CD4-positive, alpha-beta T cell treated with Interleukin-4 for 1 hour (primary cell): Measurements from ENCODE around the gene TNFRSF6B.
"Not testable (repeated sequence)": the region's sequence is repeated elsewhere in the genome, so short reads cannot be mapped to it uniquely, and the experiment has no call there.

Source experiments
- DNase-seq, 2 donors: peaks; one replicate each; pipeline ENCODE4 v3.0.0-alpha.2; 2020 to 2022

The TNFRSF6B gene

GRCh38 chr20:63711085-63711645, 14.7 kb downstream of the TNFRSF6B start:
- DNase-seq = no peak

GRCh38 chr20:63712191-63712590, 15.7 kb downstream of the TNFRSF6B start:
- DNase-seq = no peak

GRCh38 chr20:63714858-63715257, 18.4 kb downstream of the TNFRSF6B start:
- no peak for DNase-seq

- DNase-seq = no peak
These were observed 22.5 kb downstream of the TNFRSF6B start for GRCh38 chr20:63718996-63719395.

GRCh38 chr20:63722967-63723622, 26.6 kb downstream of the TNFRSF6B start:
- not testable (repeated sequence) for DNase-seq

GRCh38 chr20:63730189-63730733, 33.8 kb downstream of the TNFRSF6B start:
- DNase-seq = not testable (repeated sequence)

GRCh38 chr20:63731410-63731809, 35.0 kb downstream of the TNFRSF6B start:
- DNase-seq = no peak

- no peak for DNase-seq
These were observed 36.0 kb downstream of the TNFRSF6B start for GRCh38 chr20:63732118-63733095.

GRCh38 chr20:63733117-63733516, 36.7 kb downstream of the TNFRSF6B start:
- DNase-seq = no peak

- no peak for DNase-seq
These were observed 37.2 kb downstream of the TNFRSF6B start for GRCh38 chr20:63733579-63734081.

- DNase-seq = no peak
These were observed 37.9 kb downstream of the TNFRSF6B start for GRCh38 chr20:63734111-63734945.

GRCh38 chr20:63734946-63735858, 38.8 kb downstream of the TNFRSF6B start:
- no peak for DNase-seq

GRCh38 chr20:63735859-63736718, 39.6 kb downstream of the TNFRSF6B start, which contains the start of gene LIME1:
Gene LIME1 (plus strand): TSS chr20:63736664. CDS start chr20:63737550, 886 bp downstream.
- DNase-seq = peak; percentile 81 to 84

GRCh38 chr20:63736893-63737694, 40.6 kb downstream of the TNFRSF6B start:
- DNase-seq = peak; percentile 37 to 50

- DNase-seq = no peak
These were observed 41.2 kb downstream of the TNFRSF6B start for GRCh38 chr20:63737695-63737944.

GRCh38 chr20:63737945-63738686, 41.7 kb downstream of the TNFRSF6B start:
- peak in 1 of 2 donors; percentile 42 for DNase-seq

- DNase-seq = peak in 1 of 2 donors; percentile 41
These were observed 42.3 kb downstream of the TNFRSF6B start for GRCh38 chr20:63738687-63739129.
